DND-41 (cell line): ENCODE measurements around the gene KAZN.

Source experiments
- ATAC-seq: fragments of 200-7000 bp; cut with Tn5 transposase; 3 replicates; pipeline ENCODE4 v1.9.1; 2021; ENCODE audit warnings: low read depth; ENCODE audit not compliant: insufficient read depth
- DNase-seq: peaks from one replicate; pipeline ENCODE4 v3.0.0-alpha.2; 2020
- H2AFZ ChIP-seq: 2 replicates; pipeline ENCODE4 v1.6.0; 2012; ENCODE audit warnings: low read depth, low read length
- H3K27ac ChIP-seq: 2 replicates; pipeline ENCODE4 v1.5.1; 2012; ENCODE audit warnings: low read length, inconsistent platforms
- H3K27me3 ChIP-seq: fragments of 200-600 bp; sonication (generic); 2 replicates; pipeline ENCODE4 v1.6.0; 2012; ENCODE audit warnings: low read length, mild to moderate bottlenecking, inconsistent platforms; ENCODE audit not compliant: insufficient read depth, poor library complexity
- H3K36me3 ChIP-seq: 2 replicates; pipeline ENCODE4 v1.5.1; 2012; ENCODE audit warnings: low read length, inconsistent platforms; ENCODE audit not compliant: insufficient read depth
- H3K4me1 ChIP-seq: 2 replicates; pipeline ENCODE4 v1.5.1; 2012; ENCODE audit warnings: mild to moderate bottlenecking, low read length; ENCODE audit not compliant: insufficient read depth
- H3K4me2 ChIP-seq: 2 replicates; pipeline ENCODE4 v1.6.0; 2012; ENCODE audit warnings: mild to moderate bottlenecking, moderate library complexity, low read length, inconsistent platforms; ENCODE audit not compliant: insufficient read depth
- H3K4me3 ChIP-seq, 2 experiments: fragments of 200-600 bp in 1 of 2; shearing (Covaris generic) in 1 of 2; 2 replicates each; pipeline ENCODE4 v1.5.1; 2012 to 2016; ENCODE audit warnings: inconsistent platforms in 2 of 2, low read length in 2 of 2, mild to moderate bottlenecking in 2 of 2, low read depth in 1 of 2, moderate library complexity in 1 of 2
- H3K79me2 ChIP-seq: 2 replicates; pipeline ENCODE4 v1.6.0; 2012; ENCODE audit warnings: low read length, inconsistent platforms; ENCODE audit not compliant: insufficient read depth
- H3K9ac ChIP-seq: 2 replicates; pipeline ENCODE4 v1.6.0; 2012; ENCODE audit warnings: low read depth, mild to moderate bottlenecking, inconsistent platforms, low read length, moderate library complexity
- H3K9me3 ChIP-seq: 2 replicates; pipeline ENCODE4 v1.5.1; 2012; ENCODE audit warnings: low read length, moderate library complexity, mild to moderate bottlenecking, inconsistent platforms; ENCODE audit not compliant: insufficient read depth, severe bottlenecking
- H4K20me1 ChIP-seq: 2 replicates; pipeline ENCODE4 v1.6.0; 2012; ENCODE audit warnings: low read length; ENCODE audit not compliant: insufficient read depth
- EZH2 ChIP-seq: IDR thresholded peaks from 3 replicates; pipeline ENCODE4 v1.6.1; 2012; ENCODE audit warnings: borderline replicate concordance, low read depth, mild to moderate bottlenecking, moderate library complexity, low read length, inconsistent platforms; ENCODE audit not compliant: severe bottlenecking
- TF ChIP-seq, protein P1 (sequence below): IDR thresholded peaks from 2 replicates; pipeline ENCODE4 v1.5.1; 2012; ENCODE audit warnings: borderline replicate concordance, low read length, moderate library complexity, mild to moderate bottlenecking; ENCODE audit not compliant: poor library complexity, severe bottlenecking; ENCODE audit errors: extremely low read depth

Gene KAZN

GRCh38 chr1:15083578-15083977 lies 485.1 kb downstream of the KAZN start:
- Histone ChIP-seq H3K79me2 (no peaks in the 10 kb centered on the region), H3K4me2 (no peak overlapping the region), H4K20me1 (peaks cover 3% of the 10 kb centered on the region; the same call in 1 of the 2 replicates), H3K27me3 (no peaks in the 10 kb centered on the region), H3K27ac (no peak overlapping the region), H2AFZ (no peak overlapping the region), H3K4me1 (no peaks in the 10 kb centered on the region), H3K9ac (no peak overlapping the region), H3K4me3 (no peak overlapping the region), H3K9me3 (no peaks in the 10 kb centered on the region), H3K36me3 (no peaks in the 10 kb centered on the region)
- no peak for ATAC-seq
- DNase-seq: no peak
- no peak for TF ChIP-seq EZH2
- TF ChIP-seq, protein P1, sequence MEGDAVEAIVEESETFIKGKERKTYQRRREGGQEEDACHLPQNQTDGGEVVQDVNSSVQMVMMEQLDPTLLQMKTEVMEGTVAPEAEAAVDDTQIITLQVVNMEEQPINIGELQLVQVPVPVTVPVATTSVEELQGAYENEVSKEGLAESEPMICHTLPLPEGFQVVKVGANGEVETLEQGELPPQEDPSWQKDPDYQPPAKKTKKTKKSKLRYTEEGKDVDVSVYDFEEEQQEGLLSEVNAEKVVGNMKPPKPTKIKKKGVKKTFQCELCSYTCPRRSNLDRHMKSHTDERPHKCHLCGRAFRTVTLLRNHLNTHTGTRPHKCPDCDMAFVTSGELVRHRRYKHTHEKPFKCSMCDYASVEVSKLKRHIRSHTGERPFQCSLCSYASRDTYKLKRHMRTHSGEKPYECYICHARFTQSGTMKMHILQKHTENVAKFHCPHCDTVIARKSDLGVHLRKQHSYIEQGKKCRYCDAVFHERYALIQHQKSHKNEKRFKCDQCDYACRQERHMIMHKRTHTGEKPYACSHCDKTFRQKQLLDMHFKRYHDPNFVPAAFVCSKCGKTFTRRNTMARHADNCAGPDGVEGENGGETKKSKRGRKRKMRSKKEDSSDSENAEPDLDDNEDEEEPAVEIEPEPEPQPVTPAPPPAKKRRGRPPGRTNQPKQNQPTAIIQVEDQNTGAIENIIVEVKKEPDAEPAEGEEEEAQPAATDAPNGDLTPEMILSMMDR: no peak

DNA sequence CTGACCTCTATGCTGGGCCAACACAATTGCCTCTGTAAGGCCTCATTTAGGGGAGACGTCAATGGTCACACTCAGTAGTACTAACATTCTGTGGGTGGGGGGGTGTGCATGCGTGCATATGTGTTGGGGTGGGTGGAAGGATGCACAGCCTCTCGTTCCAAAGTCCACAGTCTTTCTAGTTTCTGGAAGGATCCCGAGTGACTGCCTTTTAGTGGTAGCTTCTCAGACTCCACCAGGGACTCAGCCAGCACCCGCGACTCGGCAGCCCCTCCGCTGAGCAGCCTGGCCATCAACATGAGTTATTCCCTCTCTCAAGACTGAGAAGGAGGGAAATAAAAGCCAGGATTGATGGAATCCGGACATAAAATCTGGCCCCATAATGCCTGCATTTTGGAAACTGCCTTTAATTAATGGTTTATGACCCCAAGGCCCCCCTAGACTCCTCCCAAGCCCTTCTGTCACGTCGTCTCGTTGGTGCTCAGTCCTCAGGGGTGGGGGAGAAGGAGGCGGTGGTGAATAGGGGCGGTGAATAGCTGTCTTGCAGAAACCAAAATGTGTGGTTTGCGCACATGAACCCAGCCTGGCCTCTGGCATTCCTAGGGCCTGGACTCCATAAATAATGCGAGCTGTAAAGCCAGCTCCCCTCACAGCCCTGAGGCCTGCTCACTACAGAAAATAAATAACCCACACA lies 489.9 kb downstream of the KAZN start:
- Histone ChIP-seq H3K9ac (no peak overlapping the region), H3K4me3 (no peak overlapping the region), H3K4me2 (no peak overlapping the region), H3K4me1 (no peaks in the 10 kb centered on the region), H2AFZ (no peak overlapping the region), H3K36me3 (no peaks in the 10 kb centered on the region), H3K27me3 (peaks cover 6% of the 10 kb centered on the region), H3K9me3 (no peaks in the 10 kb centered on the region), H3K27ac (no peak overlapping the region), H3K79me2 (no peaks in the 10 kb centered on the region), H4K20me1 (peaks cover 3% of the 10 kb centered on the region; the same call in 1 of the 2 replicates)
- DNase-seq (no peak), ATAC-seq (no peak)
- TF ChIP-seq EZH2: no peak
- TF ChIP-seq, protein P1: no peak

DNA sequence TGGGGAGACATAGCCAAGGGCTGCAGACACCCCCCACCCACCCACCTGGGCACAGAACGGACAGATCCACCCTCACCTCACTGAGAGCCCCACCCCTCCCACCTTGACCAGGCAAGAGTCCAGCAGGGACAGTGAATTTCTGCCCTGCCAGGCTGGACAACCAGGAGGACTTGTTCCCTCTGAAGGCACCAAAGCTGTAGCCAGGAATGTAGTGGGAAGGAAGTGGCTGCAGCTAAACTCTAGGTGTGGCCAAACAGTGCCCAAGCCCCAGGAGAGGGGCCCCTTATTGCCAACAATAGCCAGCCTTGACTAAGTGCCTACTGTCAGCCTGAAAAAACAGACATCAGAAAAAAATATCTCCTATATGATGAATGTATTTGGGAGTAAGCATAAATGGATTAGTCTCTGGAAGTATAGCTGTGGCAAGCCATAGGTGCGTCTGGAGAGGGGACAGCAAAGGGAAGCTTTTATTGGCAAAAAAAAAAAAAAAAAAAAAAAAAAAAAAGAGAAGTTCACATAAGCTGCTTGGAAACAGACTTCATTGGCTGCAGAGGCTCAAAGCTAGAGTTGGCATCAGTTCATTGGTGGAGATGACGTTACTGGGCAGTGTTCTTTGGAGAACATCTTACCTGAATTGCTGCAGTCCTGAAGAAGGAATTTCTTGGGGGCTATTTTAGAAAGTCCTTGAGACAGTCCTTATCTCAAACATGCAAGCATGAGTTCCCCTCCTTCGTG lies 490.9 kb downstream of the KAZN start:
- TF ChIP-seq, protein P1: no peak
- no peak for TF ChIP-seq EZH2
- H3K9me3 ChIP-seq: no peaks in the 10 kb centered on the region
- H3K36me3 ChIP-seq: no peaks in the 10 kb centered on the region
- H3K79me2 ChIP-seq: no peaks in the 10 kb centered on the region
- H3K27ac ChIP-seq: no peak overlapping the region
- no peak for DNase-seq
- H3K27me3 ChIP-seq: peaks cover 6% of the 10 kb centered on the region
- H3K9ac ChIP-seq: no peak overlapping the region
- H3K4me3 ChIP-seq: no peak overlapping the region
- no peak for ATAC-seq
- H3K4me1 ChIP-seq: no peaks in the 10 kb centered on the region
- H3K4me2 ChIP-seq: no peak overlapping the region
- H2AFZ ChIP-seq: no peak overlapping the region
- no peaks in the 10 kb centered on the region for H4K20me1 ChIP-seq
